Neural crest cell (in vitro differentiated cells): ENCODE measurements around the gene RTCB. TPM values are rescaled to one million over a fixed set of nuclear protein-coding genes. Genes with fewer than 3 reads are reported as not detected.

ENCODE experiments used
- DNase-seq: peaks from one replicate; pipeline ENCODE4 v3.0.0; 2021; ENCODE audit warnings: low read depth, mixed read lengths, low spot score
- H3K27ac Mint-ChIP-seq: one replicate; pipeline ENCODE4 v1.8.0; 2021; ENCODE audit warnings: mild to moderate bottlenecking, mixed read lengths; ENCODE audit not compliant: unreplicated experiment
- H3K27me3 Mint-ChIP-seq: 2 replicates; pipeline ENCODE4 v1.8.0; 2021; ENCODE audit warnings: low read depth, mild to moderate bottlenecking, mixed read lengths
- H3K36me3 Mint-ChIP-seq: 2 replicates; pipeline ENCODE4 v1.8.0; 2021; ENCODE audit warnings: low read depth, mild to moderate bottlenecking, mixed read lengths
- H3K4me1 Mint-ChIP-seq: 2 replicates; pipeline ENCODE4 v1.8.0; 2021; ENCODE audit warnings: mixed read lengths
- H3K4me3 Mint-ChIP-seq: one replicate; pipeline ENCODE4 v1.8.0; 2021; ENCODE audit warnings: mild to moderate bottlenecking, mixed read lengths
- H3K9me3 Mint-ChIP-seq: 2 replicates; pipeline ENCODE4 v1.8.0; 2021; ENCODE audit warnings: mixed read lengths
- CTCF ChIP-seq: fragments of 200-600 bp; sonication (generic); conservative IDR thresholded peaks from 2 replicates; pipeline ENCODE4 v1.5.0; 2021; ENCODE audit warnings: antibody characterized with exemption, mild to moderate bottlenecking
- long read RNA-seq: library from polyadenylated mRNA; unstranded; transcript quantifications from one replicate; pipeline ENCODE4 v2.0.0, GENCODE V29; 2020
- total RNA-seq: library from RNA; stranded (reverse); gene quantifications from 2 replicates; pipeline ENCODE4 v1.2.1, GENCODE V29; 2021

The RTCB gene
- 111 and 117 TPM in 2 replicates for total RNA-seq
- long read RNA-seq, transcript RTCB-201 (12 exons, 2,027 nt), result major isoform, 1,123 of 1,194 reads
- long read RNA-seq, partial matches to known transcripts, result 17 of 1,194 reads
- long read RNA-seq, other reads (novel, unspliced or antisense), result 51 of 1,194 reads

- peak; percentile 96 for DNase-seq
Observed at GRCh38 chr22:32411829-32412592, at the start of gene RTCB. RTCB (minus strand) TSS chr22:32412247; CDS start chr22:32412156, 91 bp downstream.

GRCh38 chr22:32457031-32457430, 45.0 kb upstream of the RTCB start:
- H3K36me3 Mint-ChIP-seq, result no peaks in the 10 kb centered on the region
- H3K9me3 Mint-ChIP-seq, result peaks cover 3% of the 10 kb centered on the region
- H3K4me3 Mint-ChIP-seq, result no peak overlapping the region
- peaks cover 81% of the 10 kb centered on the region for H3K27me3 Mint-ChIP-seq
- no peak overlapping the region for H3K27ac Mint-ChIP-seq
- H3K4me1 Mint-ChIP-seq, result no peaks in the 10 kb centered on the region
- no peak for DNase-seq
- TF ChIP-seq CTCF, result no peak

More at GRCh38 chr22:32411829-32412592, at the start of gene RTCB:
- H3K27me3 Mint-ChIP-seq, result peaks cover 25% of the 10 kb centered on the region
- H3K4me3 Mint-ChIP-seq, result peak within 1 kb of the TSS; percentile 99
- peak within 1 kb of the TSS; percentile 98 for H3K27ac Mint-ChIP-seq
- H3K9me3 Mint-ChIP-seq, result no peaks in the 10 kb centered on the region
- H3K4me1 Mint-ChIP-seq, result peaks cover 26% of the 10 kb centered on the region
- H3K36me3 Mint-ChIP-seq, result peaks cover 3% of the 10 kb centered on the region
- TF ChIP-seq CTCF, result no peak

- no peak for TF ChIP-seq CTCF
- no peaks in the 10 kb centered on the region for H3K36me3 Mint-ChIP-seq
- peaks cover 46% of the 10 kb centered on the region for H3K27me3 Mint-ChIP-seq
- H3K27ac Mint-ChIP-seq, result no peak overlapping the region
- no peaks in the 10 kb centered on the region for H3K4me1 Mint-ChIP-seq
- DNase-seq, result no peak
- no peak overlapping the region for H3K4me3 Mint-ChIP-seq
- H3K9me3 Mint-ChIP-seq, result peaks cover 2% of the 10 kb centered on the region
Observed at GRCh38 chr22:32448980-32449379, 36.9 kb upstream of the RTCB start.

GRCh38 chr22:32446321-32446720, 34.3 kb upstream of the RTCB start:
- no peaks in the 10 kb centered on the region for H3K4me1 Mint-ChIP-seq
- TF ChIP-seq CTCF, result no peak
- peaks cover 42% of the 10 kb centered on the region for H3K27me3 Mint-ChIP-seq
- H3K4me3 Mint-ChIP-seq, result no peak overlapping the region
- DNase-seq, result no peak
- H3K36me3 Mint-ChIP-seq, result no peaks in the 10 kb centered on the region
- peaks cover 2% of the 10 kb centered on the region for H3K9me3 Mint-ChIP-seq
- H3K27ac Mint-ChIP-seq, result no peak overlapping the region

- Mint-ChIP-seq H3K27ac (no peak overlapping the region), H3K27me3 (peaks cover 45% of the 10 kb centered on the region), H3K4me3 (no peak overlapping the region), H3K9me3 (no peaks in the 10 kb centered on the region), H3K4me1 (no peaks in the 10 kb centered on the region), H3K36me3 (no peaks in the 10 kb centered on the region)
- peak; percentile 51 for TF ChIP-seq CTCF
- DNase-seq, result no peak
Observed at GRCh38 chr22:32444068-32444467, 32.0 kb upstream of the RTCB start.
